GM21786 (cell line): Measurements from ENCODE around the gene SVIL.
"Not testable (repeated sequence)": the region's sequence is repeated elsewhere in the genome, so short reads cannot be mapped to it uniquely, and the experiment has no call there.

ENCODE experiments used
- ATAC-seq: cut with Tn5 transposase; IDR thresholded peaks from one replicate; pipeline ENCODE4 v1.9.1; 2021; ENCODE audit not compliant: unreplicated experiment

Gene SVIL

DNA sequence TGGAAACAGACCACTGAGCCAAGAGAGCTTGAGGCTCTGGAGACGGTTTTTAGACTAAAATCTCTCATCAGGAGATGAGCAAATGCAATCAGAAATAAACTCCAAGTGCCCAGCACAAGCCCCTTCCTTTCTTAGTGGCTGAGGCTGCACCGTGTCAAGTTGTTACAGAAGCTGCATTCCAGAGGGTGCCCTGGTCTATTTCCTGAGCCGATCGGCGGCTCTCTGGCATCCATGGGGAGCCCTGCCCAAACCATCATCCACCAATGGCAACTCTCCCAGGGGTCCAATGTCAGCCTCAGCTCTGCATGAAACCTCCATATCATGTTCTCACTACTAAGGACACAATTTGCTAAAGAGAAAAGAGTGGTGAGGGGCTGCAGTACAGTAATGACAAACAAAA, 89.6 kb downstream of the SVIL start:
- ATAC-seq: no peak

DNA sequence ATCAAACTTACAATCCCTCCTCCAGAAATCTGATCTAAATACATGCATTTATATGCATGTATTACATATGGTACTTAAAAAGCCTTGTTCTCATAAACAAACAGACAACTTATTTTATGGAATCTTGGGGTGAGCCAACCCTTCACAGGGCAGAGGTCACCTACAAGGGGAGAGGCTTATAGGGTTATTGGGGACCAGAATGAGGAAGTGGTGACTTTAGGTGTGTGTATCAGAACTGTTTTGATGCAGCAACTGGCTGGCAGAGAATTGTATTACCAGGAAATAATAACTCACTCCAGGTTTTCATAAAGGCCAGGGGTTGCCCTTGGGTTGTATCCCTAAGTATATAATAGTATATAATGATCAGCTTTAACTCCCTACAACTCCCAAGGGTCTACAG, 91.1 kb downstream of the SVIL start:
- no peak for ATAC-seq

DNA sequence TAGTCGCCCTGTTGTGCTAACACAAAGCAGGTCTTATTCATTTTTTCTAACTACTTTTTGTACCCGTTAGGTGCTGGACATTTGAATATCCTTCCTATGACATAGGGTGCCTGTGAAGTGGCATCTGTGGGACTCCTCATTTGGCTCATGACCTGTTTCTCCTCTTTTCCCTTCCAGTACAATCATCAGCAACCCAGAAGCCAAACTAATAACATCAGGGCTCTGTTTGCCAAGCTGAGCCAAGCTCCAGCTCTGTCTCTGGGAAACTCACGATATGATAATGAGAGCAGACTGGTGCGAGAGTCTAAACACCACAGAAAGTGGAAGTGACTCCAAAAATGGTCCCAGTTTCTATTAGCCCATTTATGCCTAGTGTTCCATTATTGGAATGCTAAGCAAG, 92.0 kb downstream of the SVIL start:
- ATAC-seq: no peak

DNA sequence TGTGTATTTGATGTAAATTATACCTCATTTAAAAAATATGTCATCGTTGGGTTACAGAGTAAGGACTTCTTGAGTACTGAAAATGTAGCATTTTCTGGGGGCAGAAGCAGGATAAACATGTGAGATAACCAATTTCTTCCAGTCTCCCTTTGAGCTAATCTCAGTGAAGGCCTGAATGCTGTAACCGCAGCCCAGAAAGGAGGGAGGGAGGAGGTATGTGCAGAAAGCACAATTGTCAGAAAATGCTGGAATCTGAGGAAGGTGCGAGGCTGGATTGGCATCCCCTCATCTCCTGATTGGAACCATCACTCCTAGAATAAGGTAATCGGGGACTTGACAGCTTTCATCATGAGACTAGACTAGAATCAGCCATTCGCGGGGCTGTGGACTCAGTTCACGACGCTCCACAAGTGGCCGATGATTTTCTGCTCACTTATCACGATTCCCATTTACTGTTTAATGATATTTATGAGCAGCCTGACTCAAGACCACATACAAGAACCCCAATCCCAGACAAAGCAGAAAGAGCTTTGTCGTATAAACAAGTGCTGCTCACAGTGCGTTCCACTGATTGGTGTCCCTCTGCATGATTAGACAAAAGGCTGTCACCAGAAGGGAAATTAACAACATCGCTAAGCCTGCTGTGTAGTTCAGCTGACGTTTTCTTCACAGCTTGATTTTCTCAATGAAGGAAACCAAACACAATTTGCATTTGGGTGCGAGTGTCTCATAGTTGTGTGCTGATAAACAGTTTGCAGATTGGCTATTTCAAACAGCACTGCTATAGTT, 93.2 kb downstream of the SVIL start:
- no peak for ATAC-seq

DNA sequence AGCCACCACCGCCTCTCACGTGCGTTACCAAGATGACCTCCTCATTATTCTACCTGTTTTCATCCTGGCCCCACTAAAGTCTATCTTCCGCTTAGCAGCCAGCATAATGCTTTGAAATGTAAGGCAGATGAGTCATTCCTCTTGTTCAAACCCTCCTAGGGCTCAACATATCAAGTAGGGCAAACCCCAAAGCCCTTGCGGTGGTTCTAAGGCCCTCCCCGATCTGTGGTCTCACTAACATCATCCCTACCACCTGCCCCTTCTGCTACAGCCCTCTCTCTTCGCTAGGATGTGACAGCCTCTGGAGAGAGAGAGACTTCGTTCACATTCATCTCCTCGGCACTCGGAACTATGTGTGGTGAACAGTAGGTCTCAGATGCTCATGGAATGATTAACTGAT, 94.8 kb downstream of the SVIL start:
- ATAC-seq: no peak

- ATAC-seq: no peak
Measured at GRCh38 chr10:29539412-29539811, 95.4 kb downstream of the SVIL start.

GRCh38 chr10:29537799-29538198, 97.0 kb downstream of the SVIL start:
- ATAC-seq: no peak

- not testable (repeated sequence) for ATAC-seq
Measured at GRCh38 chr10:29536691-29537090, 98.1 kb downstream of the SVIL start.

GRCh38 chr10:29535778-29536453, 98.9 kb downstream of the SVIL start:
- ATAC-seq: no peak

GRCh38 chr10:29535012-29535777, 99.6 kb downstream of the SVIL start:
- ATAC-seq: no peak

DNA sequence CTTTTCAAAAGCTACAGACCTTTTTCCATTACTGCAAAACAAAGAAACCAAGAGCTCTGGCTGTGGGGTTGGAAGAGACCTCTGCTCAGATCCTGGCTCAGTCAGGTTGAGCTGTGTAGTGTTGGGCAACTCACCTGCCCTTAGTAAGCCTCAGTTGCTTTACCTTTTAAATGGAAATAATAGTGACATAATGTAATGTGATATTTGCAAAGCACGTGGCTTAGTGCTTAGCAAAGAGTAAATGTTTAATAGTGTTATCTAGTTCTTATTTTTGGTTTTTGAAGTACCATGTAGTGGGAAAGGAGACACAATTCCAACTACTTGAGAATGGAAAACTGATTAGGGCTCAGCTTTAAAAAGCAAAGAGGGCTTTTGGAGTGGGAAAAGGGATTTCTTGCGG, 100.2 kb downstream of the SVIL start:
- ATAC-seq: no peak

GRCh38 chr10:29533696-29534285, 101.0 kb downstream of the SVIL start:
- ATAC-seq: no peak

DNA sequence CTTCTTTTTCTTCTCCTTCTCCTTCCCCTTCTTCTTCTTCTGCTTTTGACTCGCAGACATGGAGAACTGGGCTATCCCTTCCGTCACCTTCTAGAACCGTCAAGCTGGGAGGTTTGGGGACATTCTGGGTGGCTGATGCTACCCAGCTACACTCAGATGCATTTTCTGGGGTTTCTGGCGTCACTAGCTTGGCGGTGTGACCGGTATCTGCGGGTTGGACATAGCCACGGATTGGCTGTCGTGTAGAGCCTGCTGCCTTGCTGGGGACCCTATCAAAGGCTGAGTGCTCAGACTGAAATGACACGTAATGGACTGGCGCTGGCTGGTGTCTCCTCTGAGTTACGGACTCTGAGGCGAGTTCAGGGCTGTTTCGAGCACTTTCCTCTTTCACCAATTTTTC, 101.7 kb downstream of the SVIL start:
- no peak for ATAC-seq

GRCh38 chr10:29532256-29532878, 102.4 kb downstream of the SVIL start:
- ATAC-seq: no peak

GRCh38 chr10:29530112-29530976, 104.4 kb downstream of the SVIL start:
- no peak for ATAC-seq

- ATAC-seq: no peak
Measured at GRCh38 chr10:29529146-29529545, 105.6 kb downstream of the SVIL start.

GRCh38 chr10:29525762-29526161, 109.0 kb downstream of the SVIL start:
- no peak for ATAC-seq

DNA sequence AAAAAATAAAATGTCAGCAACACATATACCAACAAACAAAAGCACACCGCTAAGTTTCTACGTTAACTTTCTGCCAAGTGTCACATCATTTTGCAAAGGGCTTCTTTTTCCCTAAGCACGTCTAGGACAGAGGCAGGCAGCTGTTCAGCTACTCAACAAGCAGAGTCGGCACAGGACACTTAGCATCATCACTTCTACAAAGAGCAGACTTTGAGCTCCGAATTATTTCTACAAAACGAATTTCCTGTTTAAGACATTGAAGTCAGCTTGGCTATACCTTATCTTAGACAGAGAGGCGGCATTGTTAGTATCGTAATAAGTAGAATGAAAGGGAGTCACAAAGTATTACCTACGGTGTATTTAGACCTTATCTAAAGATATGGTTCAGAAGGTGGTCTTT, 110.1 kb downstream of the SVIL start:
- no peak for ATAC-seq

DNA sequence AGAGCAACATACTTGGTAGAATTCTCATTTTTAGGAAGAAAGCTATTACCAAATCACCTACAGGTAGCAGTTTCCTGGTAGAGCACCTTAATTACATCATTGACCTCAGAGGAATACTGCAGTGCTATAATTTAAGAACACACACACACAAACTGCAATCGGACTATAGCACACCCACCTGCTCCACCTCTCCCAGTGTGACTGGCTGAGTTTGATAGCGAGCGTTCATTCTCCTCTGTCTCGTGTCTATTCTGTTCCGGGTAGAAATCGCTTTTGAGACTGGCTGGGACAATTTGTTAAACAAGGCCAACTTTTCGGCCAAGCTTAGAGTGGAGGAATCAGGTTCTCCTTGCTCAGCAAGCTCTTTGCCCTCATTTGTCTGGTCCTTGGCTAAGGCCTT, 110.5 kb downstream of the SVIL start:
- ATAC-seq: no peak

GRCh38 chr10:29522918-29523317, 111.9 kb downstream of the SVIL start:
- ATAC-seq: no peak
